ENCODE results near the gene MSRB3. TPM values are rescaled to one million over a fixed set of nuclear protein-coding genes. Genes with fewer than 3 reads are reported as not detected.

The MSRB3 gene
- total RNA-seq, 2 experiments from 2014 or later: not detected

GRCh38 chr12:65458718-65459117, 180.2 kb downstream of the MSRB3 start:
- no peak for DNase-seq
- POLR2A ChIA-PET: no interaction called here
- H3K4me1 Mint-ChIP-seq (ENCODE audit: low read depth): no peaks in the 10 kb centered on the region
- no peak for TF ChIP-seq CTCF (IDR thresholded peaks at IDR 0.05)
- H3K9me3 Mint-ChIP-seq: no peaks in the 10 kb centered on the region
- ATAC-seq: no peak
- CTCF ChIA-PET: no interaction called here
- H3K4me3 Mint-ChIP-seq: no peak overlapping the region
- intact Hi-C loops (cut with micrococcal nuclease): no loop called here
- H3K27me3 Mint-ChIP-seq: no peaks in the 10 kb centered on the region
- H3K36me3 Mint-ChIP-seq (ENCODE audit: low read depth): no peaks in the 10 kb centered on the region
- no peak overlapping the region for H3K27ac Mint-ChIP-seq

GRCh38 chr12:65459545-65459944, 181.1 kb downstream of the MSRB3 start:
- ATAC-seq: no peak
- no peak overlapping the region for H3K27ac Mint-ChIP-seq
- no peaks in the 10 kb centered on the region for H3K4me1 Mint-ChIP-seq (ENCODE audit: low read depth)
- ChIA-PET POLR2A (no interaction called here), CTCF (no interaction called here)
- DNase-seq: no peak
- intact Hi-C loops (cut with micrococcal nuclease): no loop called here
- TF ChIP-seq CTCF (IDR thresholded peaks at IDR 0.05): no peak
- H3K36me3 Mint-ChIP-seq (ENCODE audit: low read depth): no peaks in the 10 kb centered on the region
- H3K9me3 Mint-ChIP-seq: no peaks in the 10 kb centered on the region
- no peak overlapping the region for H3K4me3 Mint-ChIP-seq
- no peaks in the 10 kb centered on the region for H3K27me3 Mint-ChIP-seq

DNA sequence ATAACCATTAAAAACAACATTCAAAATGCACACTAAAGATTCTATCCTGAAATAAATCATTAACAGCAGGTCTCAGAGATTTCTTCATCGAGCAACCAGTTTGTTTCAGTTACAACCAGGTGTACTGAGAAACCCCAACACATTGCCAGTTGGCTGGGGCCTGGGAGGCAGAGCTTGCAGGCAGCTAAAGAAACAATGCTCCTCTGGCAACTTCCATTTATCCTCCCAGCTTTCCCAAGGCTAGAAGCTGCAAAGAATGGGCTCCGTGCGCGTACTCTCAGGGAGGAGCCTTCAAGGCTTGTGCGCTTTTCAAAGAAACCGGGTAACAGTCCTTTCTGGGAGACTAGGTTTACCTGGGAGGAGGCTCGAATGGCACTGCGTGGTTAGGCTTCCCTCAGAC, 181.6 kb downstream of the MSRB3 start:
- POLR2A ChIA-PET: no interaction called here
- ATAC-seq (no peak), DNase-seq (no peak)
- Mint-ChIP-seq H3K27me3 (no peaks in the 10 kb centered on the region), H3K4me3 (no peak overlapping the region), H3K36me3 (ENCODE audit: low read depth) (no peaks in the 10 kb centered on the region), H3K4me1 (ENCODE audit: low read depth) (no peaks in the 10 kb centered on the region), H3K27ac (no peak overlapping the region), H3K9me3 (no peaks in the 10 kb centered on the region)
- intact Hi-C loops (cut with micrococcal nuclease): no loop called here
- CTCF ChIA-PET: no interaction called here
- TF ChIP-seq CTCF (IDR thresholded peaks at IDR 0.05): no peak

- ATAC-seq (no peak), DNase-seq (no peak)
- Mint-ChIP-seq H3K27me3 (no peaks in the 10 kb centered on the region), H3K9me3 (no peaks in the 10 kb centered on the region), H3K36me3 (ENCODE audit: low read depth) (no peaks in the 10 kb centered on the region), H3K4me1 (ENCODE audit: low read depth) (no peaks in the 10 kb centered on the region), H3K27ac (no peak overlapping the region), H3K4me3 (no peak overlapping the region)
- CTCF ChIA-PET: no interaction called here
- no peak for TF ChIP-seq CTCF (IDR thresholded peaks at IDR 0.05)
- POLR2A ChIA-PET: no interaction called here
- intact Hi-C loops (cut with micrococcal nuclease): no loop called here
Observed at GRCh38 chr12:65461017-65461416, 182.5 kb downstream of the MSRB3 start.

- no peak for ATAC-seq
- CTCF ChIA-PET: no interaction called here
- no peak for DNase-seq
- H3K9me3 Mint-ChIP-seq: no peaks in the 10 kb centered on the region
- H3K27ac Mint-ChIP-seq: no peak overlapping the region
- no peaks in the 10 kb centered on the region for H3K4me1 Mint-ChIP-seq (ENCODE audit: low read depth)
- no peaks in the 10 kb centered on the region for H3K36me3 Mint-ChIP-seq (ENCODE audit: low read depth)
- H3K27me3 Mint-ChIP-seq: no peaks in the 10 kb centered on the region
- POLR2A ChIA-PET: interaction anchor here (1.2 kb wide), 1 partner anchor 10 kb away, joined by 4 read pairs; no protein-coding TSS in a partner anchor
- no peak overlapping the region for H3K4me3 Mint-ChIP-seq
- TF ChIP-seq CTCF (IDR thresholded peaks at IDR 0.05): no peak
- intact Hi-C loops (cut with micrococcal nuclease): no loop called here
Observed at GRCh38 chr12:65462484-65462883, 184.0 kb downstream of the MSRB3 start.

All from activated CD8-positive, alpha-beta T cell treated with anti-CD3 and anti-CD28 coated beads for 36 hours (primary cell).